OCI-LY1 (cell line): ENCODE data around the gene LRRC34.

ENCODE experiments used
- CTCF ChIP-seq: fragments of 200-600 bp; sonication (generic), shearing (Covaris generic); IDR thresholded peaks from 2 replicates; pipeline ENCODE4 v1.5.1; 2017; ENCODE audit warnings: mild to moderate bottlenecking, antibody characterized with exemption, low read length, moderate library complexity, mixed read lengths
- EZH2 ChIP-seq: fragments of 200-600 bp; sonication (generic), shearing (Covaris generic); IDR thresholded peaks from 2 replicates; pipeline ENCODE4 v1.8.0; 2017; ENCODE audit warnings: borderline replicate concordance, mixed run types, mild to moderate bottlenecking, antibody characterized with exemption, low read length, moderate library complexity, mixed read lengths

GRCh38 chr3:169760479-169760878, 52.2 kb downstream of the LRRC34 start:
- TF ChIP-seq CTCF, result no peak
- TF ChIP-seq EZH2, result no peak
